GM12878 (cell line): Measurements from ENCODE around the gene MAMDC2. TPM values are rescaled to one million over a fixed set of nuclear protein-coding genes. Genes with fewer than 3 reads are reported as not detected.

Source experiments
- ATAC-seq: fragments of 200-7000 bp; cut with Tn5 transposase; 3 replicates; pipeline ENCODE4 v1.9.1; 2020; ENCODE audit warnings: mild to moderate bottlenecking, moderate library complexity
- BruUV-seq: library from RNA; stranded (reverse); fragments of 400-500 nt; replicated peaks from 2 replicates; lab custom pipeline; 2021; lab: Mats Ljungman, UMichigan
- CTCF ChIA-PET: fragments of 300-600 bp; sonication (Branson Sonifier 250); formaldehyde crosslinking; extraction: SDS; loops from one replicate; lab custom pipeline; 2021; ENCODE audit warnings: inconsistent platforms; lab: Yijun Ruan, JAX
- POLR2A ChIA-PET: fragments of 350-600 bp; formaldehyde crosslinking; extraction: SDS; loops from one replicate; lab custom pipeline; 2021; ENCODE audit warnings: inconsistent platforms; lab: Charles Lee
- RAD21 ChIA-PET: fragments of 300-600 bp; sonication (Branson Sonifier 250); formaldehyde crosslinking; loops from one replicate; lab custom pipeline; 2023; ENCODE audit warnings: antibody characterized with exemption; ENCODE audit not compliant: unreplicated experiment; lab: Charles Lee
- SMC1A ChIA-PET: fragments of 300-600 bp; sonication (Branson Sonifier 250); formaldehyde crosslinking; loops from one replicate; lab custom pipeline; 2023; ENCODE audit not compliant: unreplicated experiment, uncharacterized antibody; lab: Charles Lee
- DNase-seq: peaks from one replicate; pipeline ENCODE4 v3.0.0-alpha.2; 2011; ENCODE audit warnings: low read depth, low spot score
- FAIRE-seq: peaks from 3 replicates; lab custom pipeline; 2011; peaks lifted over from hg19 to GRCh38; lab: Jason Lieb, UNC
- H2AFZ ChIP-seq: 2 replicates; pipeline ENCODE4 v1.6.0; 2011; ENCODE audit warnings: low read depth, low read length, control low read depth; ENCODE audit not compliant: control insufficient read depth
- H3K27ac ChIP-seq: 2 replicates; pipeline ENCODE4 v1.5.1; 2011; ENCODE audit warnings: control low read depth; ENCODE audit not compliant: control insufficient read depth, insufficient read depth
- H3K27me3 ChIP-seq, 2 experiments: replicated peaks in 1 of 2; 2 replicates each; pipeline versions ENCODE4 v1.6.0 to v1.6.1; 2011; ENCODE audit warnings: low read length in 1 of 2; ENCODE audit not compliant: control insufficient read depth in 2 of 2, insufficient read depth in 2 of 2
- H3K36me3 ChIP-seq, 2 experiments: 2 replicates each; pipeline ENCODE4 v1.5.1; 2011; ENCODE audit warnings: low read length in 1 of 2; ENCODE audit not compliant: control insufficient read depth in 2 of 2, insufficient read depth in 2 of 2
- H3K4me1 ChIP-seq: 2 replicates; pipeline ENCODE4 v1.6.1; 2011; ENCODE audit warnings: mild to moderate bottlenecking, low read length, moderate library complexity, mixed read lengths; ENCODE audit not compliant: control insufficient read depth, insufficient read depth
- H3K4me2 ChIP-seq: 2 replicates; pipeline ENCODE4 v1.6.0; 2011; ENCODE audit warnings: control low read depth; ENCODE audit not compliant: control insufficient read depth, insufficient read depth
- H3K4me3 ChIP-seq: fragments of 200-600 bp; sonication (generic); 2 replicates; pipeline ENCODE4 v1.5.1; 2016
- H3K79me2 ChIP-seq: 2 replicates; pipeline ENCODE4 v1.6.0; 2011; ENCODE audit warnings: low read length; ENCODE audit not compliant: control insufficient read depth, insufficient read depth
- H3K9ac ChIP-seq: 2 replicates; pipeline ENCODE4 v1.8.0; 2011; ENCODE audit warnings: low read length, control low read depth, mixed read lengths; ENCODE audit not compliant: control insufficient read depth, insufficient read depth
- H3K9me3 ChIP-seq: replicated peaks from 3 replicates; pipeline ENCODE4 v1.5.1; 2011; ENCODE audit warnings: mild to moderate bottlenecking, low read length; ENCODE audit not compliant: control insufficient read depth, insufficient read depth
- H4K20me1 ChIP-seq: 2 replicates; pipeline ENCODE4 v1.6.0; 2011; ENCODE audit not compliant: control insufficient read depth, insufficient read depth
- GABPA ChIP-seq: IDR thresholded peaks from 2 replicates; pipeline ENCODE4 v1.6.1; 2014; ENCODE audit warnings: antibody characterized with exemption, low read depth, mild to moderate bottlenecking, inconsistent platforms
- MEF2A ChIP-seq: IDR thresholded peaks from 2 replicates; pipeline ENCODE4 v1.6.1; 2011; ENCODE audit warnings: low read depth, mild to moderate bottlenecking, low read length, moderate library complexity; ENCODE audit not compliant: insufficient read depth
- NR2C1 ChIP-seq: fragments of 450-650 bp; IDR thresholded peaks from 2 replicates; pipeline ENCODE4 v1.6.1; 2017; ENCODE audit warnings: antibody characterized with exemption, mild to moderate bottlenecking, moderate library complexity
- RCOR1 ChIP-seq: conservative IDR thresholded peaks from 2 replicates; pipeline ENCODE4 v1.6.1; 2012; ENCODE audit warnings: low read depth, low read length, improper control_type of control experiment
- SMAD1 ChIP-seq: fragments of 450-650 bp; IDR thresholded peaks from 2 replicates; pipeline ENCODE4 v1.6.1; 2018; ENCODE audit warnings: mild to moderate bottlenecking, low read depth; ENCODE audit not compliant: partially characterized antibody
- STAT3 ChIP-seq: IDR thresholded peaks from 2 replicates; pipeline ENCODE4 v1.6.1; 2011; ENCODE audit warnings: low read depth, low read length, improper control_type of control experiment
- SUPT20H ChIP-seq: IDR thresholded peaks from 2 replicates; pipeline ENCODE4 v1.6.1; 2011; ENCODE audit warnings: low read depth, mild to moderate bottlenecking, low read length, moderate library complexity, borderline replicate concordance; ENCODE audit not compliant: control insufficient read depth
- YBX1 ChIP-seq: fragments of 450-650 bp; IDR thresholded peaks from 2 replicates; pipeline ENCODE4 v1.6.1; 2016; ENCODE audit warnings: antibody characterized with exemption
- ZNF24 ChIP-seq: fragments of 450-650 bp; IDR thresholded peaks from 2 replicates; pipeline ENCODE4 v1.6.1; 2017; ENCODE audit warnings: antibody characterized with exemption, mild to moderate bottlenecking
- ZZZ3 ChIP-seq: IDR thresholded peaks from 2 replicates; pipeline ENCODE4 v1.6.1; 2011; ENCODE audit warnings: low read depth; ENCODE audit not compliant: control insufficient read depth, insufficient read length
- WGBS: methylation state at CpG from one replicate; pipeline ENCODE4 v1.1.6; 2016; ENCODE audit warnings: low lambda C conversion rate; ENCODE audit not compliant: insufficient replicate concordance, insufficient coverage; ENCODE audit errors: missing lambda C conversion rate; 5-methylcytosine and 5-hydroxymethylcytosine counted together
- in situ Hi-C: fragments of 300-500 bp; cut with MboI; formaldehyde crosslinking; loops from 9 replicates; pipeline ENCODE4 v1.14.3; 2018; ENCODE audit warnings: mixed read lengths
- intact Hi-C: fragments of 100-400 bp; cut with micrococcal nuclease; formaldehyde crosslinking; loops from one replicate; pipeline ENCODE4 v1.14.2; 2022; ENCODE audit not compliant: unreplicated experiment
- polyA plus RNA-seq, 11 experiments: library from polyadenylated mRNA; depleted of rRNA in 4 of 11; unstranded in 6 of 11; stranded (reverse) in 5 of 11; fragments of >200 nt; fragmentation: Nextera tagmentation in 4 of 11; fragmentation: Illumina TruSeq in 1 of 11; extraction: Ambion mirVana in 4 of 11; extraction: Trizol in 1 of 11; gene quantifications; 1 replicate in 1 of 11; 2 replicates in 10 of 11; pipeline versions ENCODE4 v1.2.1 to v1.2.3, GENCODE V29; 2011 to 2016; ENCODE audit warnings: inconsistent platforms in 2 of 11, missing spikeins in 2 of 11, low read depth in 1 of 11
- total RNA-seq, 4 experiments: library from RNA; depleted of rRNA in 3 of 4; stranded (reverse); fragments of >200 nt in 3 of 4; fragmentation: Illumina TruSeq in 1 of 4; extraction: Trizol in 1 of 4; gene quantifications; 2 replicates each; pipeline versions ENCODE4 v1.2.1 to v1.2.3, GENCODE V29; 2013 to 2021
- TF ChIP-seq, protein P1 (sequence below): IDR thresholded peaks from 2 replicates; pipeline ENCODE4 v1.6.1; 2012; ENCODE audit warnings: low read depth, low read length, improper control_type of control experiment
- TF ChIP-seq, protein P2 (sequence below): fragments of 450-650 bp; IDR thresholded peaks from 2 replicates; pipeline ENCODE4 v1.6.1; 2014; ENCODE audit warnings: mild to moderate bottlenecking
- TF ChIP-seq, protein P3 (sequence below): fragments of 450-650 bp; IDR thresholded peaks from 2 replicates; pipeline ENCODE4 v1.6.1; 2017; ENCODE audit warnings: mild to moderate bottlenecking
- TF ChIP-seq, protein P4 (sequence below): IDR thresholded peaks from 2 replicates; pipeline ENCODE4 v1.6.1; 2011; ENCODE audit warnings: mild to moderate bottlenecking, low read depth, low read length, moderate library complexity; ENCODE audit not compliant: insufficient replicate concordance

MAMDC2 gene
- total and polyA plus RNA-seq, 10 of the 15 experiments (the other 5 are each of a cell fraction or from before 2014, with no cell fraction given) = 0.01 to 0.09 TPM; not detected in 8

DNA sequence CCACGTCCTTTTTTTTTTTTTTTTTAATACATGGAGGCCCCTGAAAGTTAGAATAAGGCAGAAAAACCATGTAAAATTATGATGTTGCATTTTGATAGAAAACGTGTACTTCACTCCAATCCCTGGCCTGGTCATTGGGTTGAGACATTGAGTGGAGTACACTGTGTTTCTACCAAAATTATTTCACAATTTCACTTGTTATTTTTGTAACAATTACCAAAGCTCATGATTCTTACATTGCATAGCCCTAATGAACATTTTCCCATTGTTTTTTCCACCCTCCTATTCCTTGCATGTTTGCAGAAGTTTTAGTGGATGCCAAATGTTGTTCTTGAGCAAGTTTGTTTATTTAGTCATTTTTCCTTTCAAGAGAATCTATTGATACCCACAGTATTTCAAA, 21.9 kb downstream of the MAMDC2 start:
- 0% methylated on average over 2 of the region's 2 CpGs for WGBS
- intact Hi-C loops = no loop called here
- H3K36me3 ChIP-seq = no peaks in the 10 kb centered on the region
- no peaks in the 10 kb centered on the region for H3K4me1 ChIP-seq
- ChIA-PET RAD21 (no interaction called here), POLR2A (no interaction called here), CTCF (no interaction called here)
- H3K79me2 ChIP-seq = no peaks in the 10 kb centered on the region
- no peaks in the 10 kb centered on the region for H4K20me1 ChIP-seq
- no peak overlapping the region for H3K9ac ChIP-seq
- in situ Hi-C loops = no loop called here
- no peak overlapping the region for H3K4me3 ChIP-seq
- no peak overlapping the region for H3K4me2 ChIP-seq
- no peaks in the 10 kb centered on the region; the same call in 2 of the 3 replicates for H3K9me3 ChIP-seq
- no peak for DNase-seq
- TF ChIP-seq MEF2A = no peak
- TF ChIP-seq, all 136 proteins: peak for 0
- H2AFZ ChIP-seq = no peak overlapping the region
- H3K27ac ChIP-seq = no peak overlapping the region
- no peak for FAIRE-seq
- no peaks in the 10 kb centered on the region for H3K27me3 ChIP-seq
- SMC1A ChIA-PET = no interaction called here
- no peak for ATAC-seq
- no TSS peak for BruUV-seq

DNA sequence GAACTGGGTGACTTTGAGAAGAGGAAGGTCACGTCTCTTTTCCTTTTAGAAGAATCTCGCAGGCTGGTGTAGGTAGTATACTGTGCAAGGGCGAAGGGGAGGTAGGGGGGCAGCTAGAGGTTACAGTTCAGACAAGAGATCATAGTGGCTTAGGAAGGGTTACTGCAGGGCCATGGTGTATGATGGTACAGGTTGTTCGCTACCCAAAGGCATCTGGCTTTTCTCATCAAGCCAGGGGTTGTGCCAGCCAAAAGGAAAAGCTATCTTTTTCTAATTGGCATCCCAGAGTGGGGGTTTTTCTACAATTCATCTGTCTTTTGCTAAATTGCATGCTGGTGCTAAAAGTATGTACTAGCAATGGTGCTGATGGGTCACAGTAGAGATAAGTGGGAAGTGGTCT, 22.8 kb downstream of the MAMDC2 start:
- ATAC-seq = no peak
- no TSS peak for BruUV-seq
- Histone ChIP-seq H3K4me3 (no peak overlapping the region), H3K27ac (no peak overlapping the region), H3K9me3 (no peaks in the 10 kb centered on the region), H3K36me3 (no peaks in the 10 kb centered on the region), H3K9ac (no peak overlapping the region), H2AFZ (no peak overlapping the region), H4K20me1 (no peaks in the 10 kb centered on the region), H3K4me2 (no peak overlapping the region), H3K27me3 (no peaks in the 10 kb centered on the region), H3K4me1 (no peaks in the 10 kb centered on the region), H3K79me2 (no peaks in the 10 kb centered on the region)
- intact Hi-C loops (no loop called here), in situ Hi-C loops (no loop called here)
- POLR2A ChIA-PET = no interaction called here
- CTCF ChIA-PET = no interaction called here
- no peak for DNase-seq
- WGBS = 24% methylated on average over 4 of the region's 4 CpGs
- FAIRE-seq = no peak
- SMC1A ChIA-PET = no interaction called here
- RAD21 ChIA-PET = no interaction called here
- TF ChIP-seq STAT3 (no peak), YBX1 (no peak), SUPT20H (no peak), NR2C1 (no peak), ZNF24 (no peak), ZZZ3 (no peak), GABPA (no peak), SMAD1 (no peak), RCOR1 (no peak)
- TF ChIP-seq, protein P1, sequence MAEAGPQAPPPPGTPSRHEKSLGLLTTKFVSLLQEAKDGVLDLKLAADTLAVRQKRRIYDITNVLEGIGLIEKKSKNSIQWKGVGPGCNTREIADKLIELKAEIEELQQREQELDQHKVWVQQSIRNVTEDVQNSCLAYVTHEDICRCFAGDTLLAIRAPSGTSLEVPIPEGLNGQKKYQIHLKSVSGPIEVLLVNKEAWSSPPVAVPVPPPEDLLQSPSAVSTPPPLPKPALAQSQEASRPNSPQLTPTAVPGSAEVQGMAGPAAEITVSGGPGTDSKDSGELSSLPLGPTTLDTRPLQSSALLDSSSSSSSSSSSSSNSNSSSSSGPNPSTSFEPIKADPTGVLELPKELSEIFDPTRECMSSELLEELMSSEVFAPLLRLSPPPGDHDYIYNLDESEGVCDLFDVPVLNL = no peak
- TF ChIP-seq, protein P2, sequence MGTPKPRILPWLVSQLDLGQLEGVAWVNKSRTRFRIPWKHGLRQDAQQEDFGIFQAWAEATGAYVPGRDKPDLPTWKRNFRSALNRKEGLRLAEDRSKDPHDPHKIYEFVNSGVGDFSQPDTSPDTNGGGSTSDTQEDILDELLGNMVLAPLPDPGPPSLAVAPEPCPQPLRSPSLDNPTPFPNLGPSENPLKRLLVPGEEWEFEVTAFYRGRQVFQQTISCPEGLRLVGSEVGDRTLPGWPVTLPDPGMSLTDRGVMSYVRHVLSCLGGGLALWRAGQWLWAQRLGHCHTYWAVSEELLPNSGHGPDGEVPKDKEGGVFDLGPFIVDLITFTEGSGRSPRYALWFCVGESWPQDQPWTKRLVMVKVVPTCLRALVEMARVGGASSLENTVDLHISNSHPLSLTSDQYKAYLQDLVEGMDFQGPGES = no peak
- TF ChIP-seq, protein P3, sequence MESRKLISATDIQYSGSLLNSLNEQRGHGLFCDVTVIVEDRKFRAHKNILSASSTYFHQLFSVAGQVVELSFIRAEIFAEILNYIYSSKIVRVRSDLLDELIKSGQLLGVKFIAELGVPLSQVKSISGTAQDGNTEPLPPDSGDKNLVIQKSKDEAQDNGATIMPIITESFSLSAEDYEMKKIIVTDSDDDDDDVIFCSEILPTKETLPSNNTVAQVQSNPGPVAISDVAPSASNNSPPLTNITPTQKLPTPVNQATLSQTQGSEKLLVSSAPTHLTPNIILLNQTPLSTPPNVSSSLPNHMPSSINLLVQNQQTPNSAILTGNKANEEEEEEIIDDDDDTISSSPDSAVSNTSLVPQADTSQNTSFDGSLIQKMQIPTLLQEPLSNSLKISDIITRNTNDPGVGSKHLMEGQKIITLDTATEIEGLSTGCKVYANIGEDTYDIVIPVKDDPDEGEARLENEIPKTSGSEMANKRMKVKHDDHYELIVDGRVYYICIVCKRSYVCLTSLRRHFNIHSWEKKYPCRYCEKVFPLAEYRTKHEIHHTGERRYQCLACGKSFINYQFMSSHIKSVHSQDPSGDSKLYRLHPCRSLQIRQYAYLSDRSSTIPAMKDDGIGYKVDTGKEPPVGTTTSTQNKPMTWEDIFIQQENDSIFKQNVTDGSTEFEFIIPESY = no peak
- TF ChIP-seq, protein P4, sequence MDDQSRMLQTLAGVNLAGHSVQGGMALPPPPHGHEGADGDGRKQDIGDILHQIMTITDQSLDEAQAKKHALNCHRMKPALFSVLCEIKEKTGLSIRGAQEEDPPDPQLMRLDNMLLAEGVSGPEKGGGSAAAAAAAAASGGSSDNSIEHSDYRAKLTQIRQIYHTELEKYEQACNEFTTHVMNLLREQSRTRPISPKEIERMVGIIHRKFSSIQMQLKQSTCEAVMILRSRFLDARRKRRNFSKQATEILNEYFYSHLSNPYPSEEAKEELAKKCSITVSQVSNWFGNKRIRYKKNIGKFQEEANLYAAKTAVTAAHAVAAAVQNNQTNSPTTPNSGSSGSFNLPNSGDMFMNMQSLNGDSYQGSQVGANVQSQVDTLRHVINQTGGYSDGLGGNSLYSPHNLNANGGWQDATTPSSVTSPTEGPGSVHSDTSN = no peak
